Adipose tissue (tissue), 3 donors: ENCODE data around the gene ARHGAP22. TPM values are rescaled to one million over a fixed set of nuclear protein-coding genes. Genes with fewer than 3 reads are reported as not detected.

Experiments
- H3K27ac ChIP-seq: one replicate; pipeline ENCODE4 v1.5.1; 2013; ENCODE audit warnings: low read depth, low read length
- WGBS, 3 donors: extraction: QIAGEN DNeasy Blood & Tissue Kit; methylation state at CpG; one replicate each; pipeline ENCODE4 v1.1.7; 2013; 5-methylcytosine and 5-hydroxymethylcytosine counted together
- polyA plus RNA-seq, 3 donors: library from polyadenylated mRNA; stranded (reverse); fragments of 200-250 nt; gene quantifications; one replicate each; pipeline ENCODE4 v1.2.3, GENCODE V29; 2013
- donor health status: healthy with polysubstance abuse.
- donor health status: Bipolar disorder and iron deficiency.
- donor health status: healthy.

The ARHGAP22 gene
- polyA plus RNA-seq, 3 donors: 0.56 to 2.9 (median 0.98) TPM

- H3K27ac ChIP-seq: no peak overlapping the region
- whole genome bisulfite sequencing, 3 donors: 76 to 84% (median 81%) methylated on average over 8 of the region's 8 CpGs
These were observed 30.2 kb upstream of the ARHGAP22 start for GRCh38 chr10:48634984-48635557.

GRCh38 chr10:48634198-48634983 lies 29.5 kb upstream of the ARHGAP22 start:
- WGBS, 3 donors: 37 to 68% (median 39%) methylated on average over 5 of the region's 5 CpGs

GRCh38 chr10:48633381-48634197 lies 28.7 kb upstream of the ARHGAP22 start:
- WGBS, 3 donors: 74 to 83% (median 77%) methylated on average over 4 of the region's 4 CpGs

More at GRCh38 chr10:48634198-48634983, 29.5 kb upstream of the ARHGAP22 start:
- no peak overlapping the region for H3K27ac ChIP-seq

GRCh38 chr10:48632166-48632565 lies 27.3 kb upstream of the ARHGAP22 start:
- WGBS, 3 donors: 59 to 87% (median 84%) methylated on average over 1 of the region's 1 CpG
- H3K27ac ChIP-seq: no peak overlapping the region

More at GRCh38 chr10:48633381-48634197, 28.7 kb upstream of the ARHGAP22 start:
- no peak overlapping the region for H3K27ac ChIP-seq

DNA sequence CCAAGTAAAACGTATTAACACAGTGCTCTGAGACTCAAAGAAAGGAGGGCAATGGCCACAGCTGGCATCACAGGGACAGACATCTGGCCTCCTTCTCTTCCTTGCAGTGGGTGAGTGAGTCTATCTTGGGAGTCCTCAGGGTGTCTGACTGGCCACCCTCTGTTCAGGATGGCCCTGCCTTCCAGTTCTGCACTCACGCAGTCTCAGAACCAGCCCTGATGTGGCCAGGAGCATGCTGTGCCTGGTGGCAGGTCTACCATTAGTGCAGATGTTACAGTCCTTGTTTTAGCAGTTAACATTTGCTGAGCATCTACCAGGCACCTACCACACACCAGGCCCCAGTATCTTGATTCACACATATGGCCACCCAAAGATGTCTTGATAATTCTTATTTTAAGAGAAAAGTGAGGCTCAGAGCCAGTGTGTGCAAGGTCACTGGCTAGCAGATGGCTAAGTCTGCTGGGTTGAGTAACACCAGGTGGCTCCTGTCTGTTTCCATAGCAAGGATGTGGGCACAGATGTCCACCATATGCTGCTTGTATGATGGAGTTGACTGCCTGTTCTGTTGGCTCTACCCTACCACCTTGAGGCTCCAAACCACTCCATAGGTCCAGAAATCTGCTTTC lies 23.2 kb upstream of the ARHGAP22 start:
- WGBS, 3 donors: 85 to 94% (median 88%) methylated on average over 2 of the region's 2 CpGs

GRCh38 chr10:48626986-48627731 lies 22.3 kb upstream of the ARHGAP22 start:
- WGBS, 3 donors: 83 to 89% (median 89%) methylated on average over 11 of the region's 11 CpGs
- no peak overlapping the region for H3K27ac ChIP-seq

More for the DNA sequence above, 23.2 kb upstream of the ARHGAP22 start:
- H3K27ac ChIP-seq: no peak overlapping the region

DNA sequence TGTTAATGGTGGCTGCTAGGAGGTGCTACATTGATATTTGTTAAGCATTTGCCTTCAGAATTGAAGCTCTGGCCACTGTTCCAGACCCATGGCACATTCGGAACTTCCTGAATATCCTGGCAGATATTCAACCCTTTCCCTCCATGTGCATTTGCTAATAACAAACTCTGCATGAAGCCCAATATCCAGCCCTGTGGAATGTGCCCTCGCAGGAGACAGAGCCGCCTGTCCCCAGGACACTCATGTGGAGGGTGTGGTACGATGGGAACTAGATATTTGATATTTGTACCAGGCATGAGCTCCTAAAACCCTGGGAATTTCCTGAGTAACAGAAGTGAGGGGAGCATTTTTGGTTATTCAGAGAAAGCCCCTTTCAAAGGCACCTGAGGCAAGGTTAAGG lies 21.6 kb upstream of the ARHGAP22 start:
- no peak overlapping the region for H3K27ac ChIP-seq
- 74 to 81% (median 80%) methylated on average over 4 of the region's 4 CpGs for WGBS, 3 donors

DNA sequence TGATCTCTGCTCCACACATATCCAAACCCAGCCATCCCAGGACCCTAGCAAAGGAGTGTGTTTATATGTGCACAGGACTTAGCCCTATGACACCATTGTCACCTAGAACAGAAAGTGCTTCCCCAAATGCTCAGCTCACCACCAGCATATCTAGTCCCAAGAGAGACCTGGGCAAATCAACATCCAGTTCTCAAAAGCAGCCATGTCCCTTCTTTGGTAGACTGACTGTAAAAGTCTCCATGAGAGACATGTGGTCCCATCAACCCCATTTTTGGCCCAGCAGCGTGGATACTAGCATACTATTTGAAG lies 20.9 kb upstream of the ARHGAP22 start:
- 63 to 91% (median 88%) methylated on average over 1 of the region's 1 CpG for WGBS, 3 donors

DNA sequence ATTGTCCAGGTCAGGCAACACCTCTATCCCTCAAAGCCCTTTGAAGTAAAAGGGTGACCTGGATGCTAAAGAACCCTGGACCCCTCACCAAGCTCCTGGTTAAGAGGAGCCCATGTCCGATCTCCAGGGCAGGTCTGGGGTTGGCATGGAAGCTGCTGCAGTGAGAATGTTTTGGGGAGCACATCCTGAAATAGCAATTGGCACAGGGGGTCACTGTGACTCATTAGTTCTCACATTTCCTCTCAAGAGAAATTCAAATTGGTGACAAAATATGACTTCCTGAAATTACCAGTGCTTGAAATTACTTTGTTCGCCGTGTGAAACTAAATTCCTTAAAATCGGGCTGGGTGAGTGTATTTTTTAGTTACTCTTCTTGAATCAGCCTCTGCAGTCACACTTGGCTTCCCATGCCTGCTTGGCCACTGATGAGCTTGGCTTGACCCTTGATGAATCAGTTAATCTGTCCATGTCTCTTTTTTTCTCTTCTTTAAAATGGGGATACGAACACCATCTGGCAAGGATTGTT lies 18.8 kb upstream of the ARHGAP22 start:
- H3K27ac ChIP-seq: no peak overlapping the region
- 42 to 76% (median 53%) methylated on average over 5 of the region's 5 CpGs for WGBS, 3 donors

More for the DNA sequence above, 20.9 kb upstream of the ARHGAP22 start:
- no peak overlapping the region for H3K27ac ChIP-seq

- 90 to 97% (median 95%) methylated on average over 3 of the region's 3 CpGs for WGBS, 3 donors
- H3K27ac ChIP-seq: no peak overlapping the region
These were observed 18.1 kb upstream of the ARHGAP22 start for GRCh38 chr10:48623009-48623408.

DNA sequence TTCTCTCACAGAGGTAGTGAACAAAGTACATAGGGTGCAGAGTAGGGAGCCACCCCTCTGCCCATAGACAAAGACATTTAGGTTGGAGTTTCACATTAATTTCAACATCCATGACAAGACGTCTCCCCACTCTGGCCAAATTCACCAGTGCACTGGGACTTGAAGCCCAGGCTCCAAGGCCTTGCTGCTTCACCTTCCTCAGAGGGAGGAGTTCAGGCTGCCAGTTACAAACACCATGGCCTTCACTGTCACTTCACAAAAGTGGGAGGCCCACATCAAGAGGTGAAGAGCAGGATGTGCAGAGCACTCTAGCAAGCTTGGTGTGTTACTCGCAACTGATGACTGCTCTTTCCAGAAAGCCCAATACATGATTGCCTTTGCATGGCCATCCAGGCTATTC lies 15.8 kb upstream of the ARHGAP22 start:
- WGBS, 3 donors: 85 to 90% (median 89%) methylated on average over 2 of the region's 2 CpGs
- H3K27ac ChIP-seq: no peak overlapping the region

GRCh38 chr10:48616436-48616835 lies 11.6 kb upstream of the ARHGAP22 start:
- WGBS, 3 donors: 56 to 76% (median 63%) methylated on average over 1 of the region's 1 CpG
- H3K27ac ChIP-seq: no peak overlapping the region

DNA sequence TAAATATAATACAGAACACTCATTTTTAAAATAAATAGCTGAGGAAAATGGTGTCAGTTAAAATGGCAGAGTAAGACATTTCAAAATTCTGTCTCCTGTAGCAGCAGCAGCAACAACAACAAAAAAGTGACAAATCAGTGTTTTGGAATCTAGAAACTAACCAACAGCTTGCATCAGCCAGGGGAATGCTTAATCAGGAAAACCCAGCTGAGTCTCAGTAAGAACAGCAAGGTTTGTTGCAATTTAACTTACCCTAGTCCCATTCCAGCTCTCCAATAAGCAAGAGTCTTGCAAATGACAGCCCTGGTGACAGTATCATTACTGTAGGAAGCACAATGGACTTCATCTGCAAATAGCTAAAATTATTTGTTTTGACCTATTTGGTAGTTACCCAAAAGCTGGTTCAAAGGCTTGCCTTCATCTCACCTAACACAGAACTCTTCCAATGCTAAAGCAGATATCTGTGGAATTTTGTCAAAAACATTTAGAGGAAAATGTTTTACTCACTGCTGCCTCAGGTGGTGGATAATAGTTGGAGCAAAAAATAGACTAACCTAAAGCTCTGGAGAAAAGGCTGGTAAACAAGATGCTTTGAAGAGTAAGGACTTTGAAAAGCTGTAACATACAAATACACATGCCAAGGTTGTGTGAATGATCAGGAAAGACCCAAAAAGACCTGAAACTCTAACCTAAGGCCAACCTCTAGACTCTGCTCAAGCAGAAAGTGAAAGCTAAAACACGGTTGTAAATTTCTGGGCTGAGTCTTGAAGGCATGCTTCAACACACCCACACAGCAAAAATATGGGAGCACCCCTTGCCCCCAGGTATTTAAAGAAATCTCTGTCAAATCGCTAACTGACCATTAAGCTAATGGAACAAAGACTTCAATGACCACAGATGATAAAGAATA lies 9.9 kb upstream of the ARHGAP22 start:
- WGBS, 3 donors: 52 to 76% (median 73%) methylated on average over 2 of the region's 2 CpGs
- H3K27ac ChIP-seq: no peak overlapping the region

DNA sequence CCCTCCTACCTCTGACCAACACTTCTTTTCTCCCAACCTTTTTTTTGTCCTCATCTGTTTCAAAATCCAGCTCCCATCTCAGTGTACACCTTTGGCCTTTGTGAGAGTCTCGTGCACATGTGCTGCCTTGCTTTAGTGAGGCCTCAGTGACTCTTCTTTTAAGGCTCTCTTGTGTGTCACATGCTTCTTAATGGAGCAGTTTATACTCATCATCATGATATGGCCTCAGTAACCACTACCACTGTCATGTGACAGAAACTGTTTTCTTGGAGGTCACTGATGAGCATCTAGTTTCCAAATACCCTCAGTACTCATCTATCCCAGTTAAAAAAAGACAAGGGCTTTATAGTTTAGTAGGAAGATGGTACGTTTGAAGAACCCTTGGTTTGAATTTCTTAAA lies 8.1 kb upstream of the ARHGAP22 start:
- WGBS, 3 donors: 84 to 86% (median 85%) methylated on average over 2 of the region's 2 CpGs
- H3K27ac ChIP-seq: no peak overlapping the region

GRCh38 chr10:48612236-48612943 lies 7.5 kb upstream of the ARHGAP22 start:
- H3K27ac ChIP-seq: no peak overlapping the region
- 65 to 79% (median 69%) methylated on average over 3 of the region's 3 CpGs for WGBS, 3 donors

- H3K27ac ChIP-seq: no peak overlapping the region
- WGBS, 3 donors: 63 to 87% (median 87%) methylated on average over 4 of the region's 4 CpGs
These were observed 6.3 kb upstream of the ARHGAP22 start for GRCh38 chr10:48611133-48611532.
